Placental epithelial cell (primary cell): ENCODE data around the gene FIBIN. TPM values are rescaled to one million over a fixed set of nuclear protein-coding genes. Genes with fewer than 3 reads are reported as not detected.

Source experiments
- total RNA-seq: library from RNA; depleted of rRNA; stranded (reverse); fragments of >200 nt; gene quantifications from 2 replicates; pipeline ENCODE4 v1.2.3, GENCODE V29; 2012

FIBIN gene
- under 0.01 and 0.11 TPM in 2 replicates for total RNA-seq

GRCh38 chr11:26993965-26994457 lies at the start of gene FIBIN:
Gene FIBIN (plus strand): TSS chr11:26994112. CDS start chr11:26994527, 415 bp downstream.

DNA sequence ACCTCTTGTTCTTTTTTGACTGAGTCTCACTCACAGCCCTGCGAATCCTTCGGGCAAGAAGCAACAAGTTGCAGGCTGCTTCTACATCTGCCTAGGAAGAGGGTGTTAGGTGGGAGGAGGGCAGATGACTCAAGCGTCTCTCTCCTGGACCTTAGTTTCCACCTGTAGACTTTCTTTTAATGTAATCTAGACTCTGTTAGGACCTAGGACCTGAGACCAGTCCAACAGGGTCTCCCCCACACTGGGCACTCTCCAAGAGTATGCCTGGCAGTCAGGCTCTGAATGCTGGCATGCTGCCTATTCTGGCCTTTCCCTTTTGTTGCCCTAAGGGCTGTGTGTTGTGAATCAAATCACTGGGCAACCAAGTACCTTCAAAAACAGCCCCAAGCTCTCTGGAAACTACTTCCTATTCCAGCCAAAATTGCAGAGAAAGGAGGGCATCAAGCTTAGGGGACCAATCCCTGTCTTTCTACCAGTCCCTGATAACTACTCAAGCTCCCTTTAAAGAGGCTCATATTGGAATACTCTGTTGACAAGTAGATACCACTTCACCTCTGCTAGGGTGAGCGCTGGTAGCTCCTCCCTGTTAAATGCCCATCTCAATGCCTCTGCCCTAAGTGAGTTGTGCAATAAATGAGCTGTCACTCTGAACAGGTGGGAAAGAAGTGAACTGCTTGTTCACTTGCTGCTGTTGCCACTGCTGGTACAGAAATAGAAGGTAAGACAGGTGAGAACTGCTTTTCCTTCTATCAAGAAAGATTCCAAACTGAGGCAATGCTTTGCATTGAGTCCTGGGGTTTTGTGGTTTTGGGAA lies 46.6 kb downstream of the FIBIN start, which contains the start of gene BBOX1:
Gene BBOX1 (plus strand): TSS at position 514 of the 814 bp plus-strand sequence. CDS start 14,616 bp downstream, outside the sequence.

Other genes starting within 250 kb of the FIBIN start
- not detected in 2 replicates for gene BBOX1, start 46.7 kb downstream of the FIBIN start, total RNA-seq